ENCODE results near the gene TTC22.

DNA sequence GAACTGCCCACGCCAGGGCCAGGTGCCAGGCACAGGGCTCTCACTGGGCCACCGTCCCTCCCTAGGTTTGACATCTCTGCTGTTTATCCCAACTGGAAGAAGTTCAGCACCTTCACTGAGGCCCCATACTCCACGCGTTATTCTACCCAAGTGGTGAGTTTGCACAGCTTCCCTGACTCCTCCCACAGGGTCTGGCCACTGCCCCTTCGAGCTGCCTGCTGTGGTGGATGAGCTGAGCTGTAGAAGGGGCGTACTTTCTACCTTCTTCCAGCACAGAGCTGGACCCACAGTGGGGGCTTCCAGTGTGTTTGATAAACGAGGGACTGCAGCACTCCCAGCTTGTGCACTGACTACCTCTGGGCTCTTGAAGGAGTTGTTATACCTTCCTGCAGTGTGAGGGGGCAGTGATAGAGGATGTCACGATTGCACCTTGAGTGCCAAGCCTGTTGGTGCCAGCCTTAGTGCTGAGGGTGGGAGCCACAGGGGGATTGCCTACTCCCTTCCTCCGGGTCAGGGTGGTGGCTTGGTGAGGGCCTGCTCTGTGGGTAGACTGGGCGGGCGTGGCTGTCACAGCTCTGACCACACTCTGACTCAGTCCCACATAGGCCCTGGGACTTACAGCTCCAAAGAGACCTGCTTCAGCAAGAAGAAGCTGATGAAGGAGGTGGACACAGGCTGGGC, 5.9 kb upstream of the TTC22 start:
- TF ChIP-seq GATA3 (IDR thresholded peaks at IDR 0.05; ENCODE audit: low read depth, low read length): no peak
- TF ChIP-seq GATA2 (IDR thresholded peaks at IDR 0.05; ENCODE audit: low read depth, low read length): no peak
